Duodenal mucosa (tissue), 2 donors: ENCODE measurements around the gene SNCA.

Experiments used
- H3K27ac ChIP-seq: one replicate; pipeline ENCODE4 v1.7.0; 2013; ENCODE audit warnings: low read depth, low read length
- H3K27me3 ChIP-seq, 2 donors: one replicate each; pipeline ENCODE4 v1.7.0; 2013; ENCODE audit warnings: low read length in 2 of 2, control low read depth in 1 of 2; ENCODE audit not compliant: insufficient read depth in 2 of 2, control insufficient read depth in 1 of 2
- H3K36me3 ChIP-seq, 2 donors: one replicate each; pipeline ENCODE4 v1.7.0; 2013; ENCODE audit warnings: low read length in 2 of 2, control low read depth in 1 of 2; ENCODE audit not compliant: insufficient read depth in 2 of 2, control insufficient read depth in 1 of 2
- H3K4me1 ChIP-seq, 2 donors: one replicate each; pipeline ENCODE4 v1.7.0; 2013; ENCODE audit warnings: low read length in 2 of 2, control low read depth in 1 of 2; ENCODE audit not compliant: insufficient read depth in 2 of 2, control insufficient read depth in 1 of 2
- H3K4me3 ChIP-seq, 2 donors: one replicate each; pipeline ENCODE4 v1.7.0; 2013; ENCODE audit warnings: low read length in 2 of 2, low read depth in 1 of 2
- H3K9ac ChIP-seq, 2 donors: one replicate each; pipeline ENCODE4 v1.7.0; 2013; ENCODE audit warnings: low read length in 2 of 2, low read depth in 1 of 2
- H3K9me3 ChIP-seq, 2 donors: one replicate each; pipeline ENCODE4 v1.7.0; 2013; ENCODE audit warnings: low read length in 2 of 2, control low read depth in 1 of 2; ENCODE audit not compliant: control insufficient read depth in 1 of 2

SNCA gene

GRCh38 chr4:89685690-89686089 is 151.3 kb downstream of the SNCA start:
- Histone ChIP-seq H3K36me3 (no peaks in the 10 kb centered on the region), H3K4me1 (no peaks in the 10 kb centered on the region), H3K27me3 (no peaks in the 10 kb centered on the region), H3K4me3 (no peak overlapping the region), H3K9me3 (no peaks in the 10 kb centered on the region), H3K9ac (no peak overlapping the region), H3K27ac (no peak overlapping the region)

DNA sequence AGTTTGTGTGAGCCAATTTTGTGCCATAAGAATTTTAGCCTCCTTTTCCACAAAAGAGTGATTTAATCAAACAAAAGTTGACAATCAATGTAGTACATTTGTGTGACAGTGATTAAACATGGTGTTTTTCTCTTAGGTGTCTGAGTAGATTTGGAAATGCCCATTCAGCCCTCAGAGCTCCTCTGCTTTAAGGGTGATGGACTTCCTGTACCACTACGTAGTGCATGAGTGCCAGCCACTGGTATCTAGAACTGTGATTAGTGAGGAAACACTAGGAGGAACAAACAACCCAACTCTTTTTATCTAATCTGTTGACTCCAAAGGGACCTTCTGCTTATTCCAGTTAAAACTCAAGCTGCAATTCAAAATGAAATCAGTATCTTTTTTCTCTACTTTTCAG is 151.7 kb downstream of the SNCA start:
- Histone ChIP-seq H3K4me3 (no peak overlapping the region), H3K36me3 (no peaks in the 10 kb centered on the region), H3K27ac (no peak overlapping the region), H3K9ac (no peak overlapping the region), H3K9me3 (no peaks in the 10 kb centered on the region), H3K4me1 (no peaks in the 10 kb centered on the region), H3K27me3 (no peaks in the 10 kb centered on the region)

DNA sequence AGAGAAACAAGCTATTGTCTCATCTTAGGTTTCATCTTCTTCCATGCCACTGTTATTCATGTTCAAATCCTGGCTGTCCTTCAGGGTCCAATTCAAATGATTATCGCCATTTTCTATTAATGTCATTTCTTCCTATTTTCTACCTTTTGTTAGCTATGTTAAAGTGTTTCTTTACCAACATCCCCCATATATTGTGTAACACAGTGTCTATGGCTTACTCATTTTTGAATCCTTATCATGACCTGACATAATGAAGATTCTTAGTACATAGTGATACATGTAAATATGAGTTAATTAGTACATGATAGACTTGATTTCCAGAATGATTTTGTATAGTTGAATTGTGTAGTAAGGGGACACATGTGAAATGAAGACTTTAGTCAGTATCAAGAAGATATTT is 152.4 kb downstream of the SNCA start:
- H3K9me3 ChIP-seq = no peaks in the 10 kb centered on the region

DNA sequence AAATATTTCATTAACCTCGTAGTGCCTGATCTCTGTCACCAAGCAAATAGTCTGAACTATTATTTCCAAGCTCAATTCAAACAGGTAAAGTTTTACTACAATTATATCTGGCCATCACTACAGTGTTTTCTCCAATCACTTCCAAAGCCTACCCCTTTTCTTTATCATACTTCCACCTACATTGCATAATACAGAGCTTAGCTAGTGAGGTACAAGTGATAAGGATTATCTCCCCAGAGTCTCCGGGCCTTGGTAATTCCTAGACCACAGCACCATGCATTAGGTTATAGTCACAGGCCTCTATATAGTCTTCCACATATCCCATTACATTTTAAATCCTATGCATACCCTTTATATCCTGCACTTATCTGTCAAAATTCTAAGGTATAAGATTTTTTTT is 154.2 kb downstream of the SNCA start:
- Histone ChIP-seq H3K9ac (no peak overlapping the region), H3K4me1 (no peaks in the 10 kb centered on the region), H3K27me3 (no peaks in the 10 kb centered on the region), H3K27ac (no peak overlapping the region), H3K9me3 (no peaks in the 10 kb centered on the region), H3K4me3 (no peak overlapping the region), H3K36me3 (no peaks in the 10 kb centered on the region)

More for the DNA sequence above, 152.4 kb downstream of the SNCA start:
- Histone ChIP-seq H3K4me1 (no peaks in the 10 kb centered on the region), H3K36me3 (no peaks in the 10 kb centered on the region), H3K4me3 (no peak overlapping the region), H3K27me3 (no peaks in the 10 kb centered on the region), H3K9ac (no peak overlapping the region), H3K27ac (no peak overlapping the region)

GRCh38 chr4:89681671-89682070 is 155.3 kb downstream of the SNCA start:
- Histone ChIP-seq H3K9me3 (no peaks in the 10 kb centered on the region), H3K36me3 (no peaks in the 10 kb centered on the region), H3K27ac (no peak overlapping the region), H3K4me3 (no peak overlapping the region), H3K4me1 (no peaks in the 10 kb centered on the region), H3K9ac (no peak overlapping the region), H3K27me3 (no peaks in the 10 kb centered on the region)

DNA sequence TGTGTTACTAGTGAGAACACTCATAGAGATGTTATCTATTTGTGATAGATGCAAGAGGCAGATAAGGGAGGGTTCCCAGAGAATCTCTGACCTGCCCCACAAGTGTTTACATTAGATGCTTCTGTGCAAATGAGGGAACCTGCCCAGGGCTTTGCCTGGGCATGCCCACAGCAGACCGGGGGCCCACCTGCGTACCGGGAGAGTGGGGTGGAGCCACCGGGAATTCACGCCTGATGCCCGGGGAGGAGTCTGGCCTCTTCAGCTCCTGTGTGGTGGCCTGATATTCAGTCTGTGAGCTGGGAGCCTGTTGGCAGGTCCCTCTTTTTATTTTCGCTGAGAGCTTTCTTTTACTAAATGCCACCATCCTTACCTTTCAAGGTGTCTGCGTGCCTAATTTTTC is 155.7 kb downstream of the SNCA start:
- Histone ChIP-seq H3K4me3 (no peak overlapping the region), H3K9ac (no peak overlapping the region), H3K36me3 (no peaks in the 10 kb centered on the region), H3K9me3 (no peaks in the 10 kb centered on the region), H3K27me3 (no peaks in the 10 kb centered on the region), H3K27ac (no peak overlapping the region), H3K4me1 (no peaks in the 10 kb centered on the region)

- Histone ChIP-seq H3K9ac (no peak overlapping the region), H3K4me1 (no peaks in the 10 kb centered on the region), H3K4me3 (no peak overlapping the region), H3K27me3 (no peaks in the 10 kb centered on the region), H3K36me3 (no peaks in the 10 kb centered on the region), H3K27ac (no peak overlapping the region), H3K9me3 (no peaks in the 10 kb centered on the region)
Observed at GRCh38 chr4:89674876-89675459, 162.0 kb downstream of the SNCA start.
